HEK293T (cell line): ENCODE data around the gene CACNA1E.

Source experiments
- CTCF ChIA-PET: fragments of 350-600 bp; formaldehyde crosslinking; extraction: SDS; loops from one replicate; lab custom pipeline; 2021; ENCODE audit warnings: antibody characterized with exemption, inconsistent platforms; lab: Yijun Ruan, JAX
- POLR2A ChIA-PET: fragments of 350-600 bp; formaldehyde crosslinking; extraction: SDS; loops from one replicate; lab custom pipeline; 2020; ENCODE audit warnings: antibody characterized with exemption, inconsistent platforms; lab: Yijun Ruan, JAX
- DNase-seq: peaks from one replicate; pipeline ENCODE4 v3.0.0; 2012; ENCODE audit warnings: mixed read lengths; ENCODE audit errors: extremely low spot score
- ARNT ChIP-seq: fragments of 450-650 bp; IDR thresholded peaks from 2 replicates; pipeline ENCODE4 v1.6.1; 2017; ENCODE audit warnings: mild to moderate bottlenecking
- BHLHE40 ChIP-seq: fragments of 450-650 bp; IDR thresholded peaks from 2 replicates; pipeline ENCODE4 v1.6.1; 2016; ENCODE audit warnings: mild to moderate bottlenecking, moderate library complexity, borderline replicate concordance
- CTBP1 ChIP-seq: fragments of 450-650 bp; IDR thresholded peaks from 2 replicates; pipeline ENCODE4 v1.6.1; 2016; ENCODE audit warnings: borderline replicate concordance
- ELF4 ChIP-seq: fragments of 450-650 bp; IDR thresholded peaks from 2 replicates; pipeline ENCODE4 v1.6.1; 2017; ENCODE audit warnings: antibody characterized with exemption
- FOXA1 ChIP-seq: fragments of 450-650 bp; IDR thresholded peaks from 2 replicates; pipeline ENCODE4 v1.6.1; 2016; ENCODE audit warnings: mild to moderate bottlenecking
- FOXK2 ChIP-seq: fragments of 450-650 bp; IDR thresholded peaks from 2 replicates; pipeline ENCODE4 v1.6.1; 2016; ENCODE audit warnings: mild to moderate bottlenecking
- FOXM1 ChIP-seq: fragments of 450-650 bp; IDR thresholded peaks from 2 replicates; pipeline ENCODE4 v1.6.1; 2017; ENCODE audit warnings: mild to moderate bottlenecking, borderline replicate concordance
- HDGF ChIP-seq: fragments of 450-650 bp; IDR thresholded peaks from 2 replicates; pipeline ENCODE4 v1.6.1; 2017; ENCODE audit warnings: antibody characterized with exemption, borderline replicate concordance
- L3MBTL2 ChIP-seq: fragments of 450-650 bp; conservative IDR thresholded peaks from 2 replicates; pipeline ENCODE4 v1.6.1; 2016; ENCODE audit warnings: mild to moderate bottlenecking
- LEF1 ChIP-seq: fragments of 450-650 bp; IDR thresholded peaks from 2 replicates; pipeline ENCODE4 v1.6.1; 2017; ENCODE audit warnings: mild to moderate bottlenecking, borderline replicate concordance
- NFRKB ChIP-seq: fragments of 450-650 bp; IDR thresholded peaks from 2 replicates; pipeline ENCODE4 v1.6.1; 2016; ENCODE audit warnings: mild to moderate bottlenecking, moderate library complexity
- PKNOX1 ChIP-seq: fragments of 450-650 bp; IDR thresholded peaks from 2 replicates; pipeline ENCODE4 v1.6.1; 2016
- SP1 ChIP-seq: fragments of 450-650 bp; IDR thresholded peaks from 2 replicates; pipeline ENCODE4 v1.6.1; 2017
- SUZ12 ChIP-seq: fragments of 450-650 bp; IDR thresholded peaks from 2 replicates; pipeline ENCODE4 v1.6.1; 2016; ENCODE audit warnings: mild to moderate bottlenecking
- TARDBP ChIP-seq: fragments of 450-650 bp; IDR thresholded peaks from 2 replicates; pipeline ENCODE4 v1.6.1; 2016
- ZNF384 ChIP-seq: fragments of 450-650 bp; IDR thresholded peaks from 2 replicates; pipeline ENCODE4 v1.6.1; 2016

The CACNA1E gene

GRCh38 chr1:181748013-181748412 is 264.7 kb downstream of the CACNA1E start:
- TF ChIP-seq LEF1 (no peak), L3MBTL2 (no peak), HDGF (no peak), ZNF384 (no peak), NFRKB (no peak)
- ChIA-PET CTCF (interaction anchor here (0.7 kb wide), 1 partner anchor 260 kb away, joined by 4 read pairs; no protein-coding TSS in a partner anchor), POLR2A (no interaction called here)
- DNase-seq = no peak

- ChIA-PET POLR2A (no interaction called here), CTCF (no interaction called here)
- no peak for TF ChIP-seq PKNOX1
- TF ChIP-seq CTBP1 = no peak
- TF ChIP-seq HDGF = no peak
- no peak for TF ChIP-seq SP1
- no peak for TF ChIP-seq ELF4
- DNase-seq = no peak
Measured at GRCh38 chr1:181754103-181754502, 270.8 kb downstream of the CACNA1E start.

GRCh38 chr1:181759481-181759880 is 276.2 kb downstream of the CACNA1E start:
- ChIA-PET POLR2A (no interaction called here), CTCF (no interaction called here)
- TF ChIP-seq FOXA1 (no peak), FOXM1 (no peak)
- DNase-seq = no peak

GRCh38 chr1:181763736-181764135 is 280.4 kb downstream of the CACNA1E start:
- DNase-seq = no peak
- ChIA-PET CTCF (no interaction called here), POLR2A (no interaction called here)
- TF ChIP-seq ZNF384 (no peak), ELF4 (no peak), CTBP1 (no peak), FOXM1 (no peak), BHLHE40 (no peak), L3MBTL2 (no peak), ARNT (no peak), PKNOX1 (no peak), FOXA1 (no peak), HDGF (no peak), TARDBP (no peak), NFRKB (no peak), SUZ12 (no peak), SP1 (no peak), FOXK2 (no peak), LEF1 (no peak)

- ChIA-PET CTCF (no interaction called here), POLR2A (no interaction called here)
- no peak for TF ChIP-seq L3MBTL2
- no peak for TF ChIP-seq FOXA1
- no peak for TF ChIP-seq SP1
- no peak for TF ChIP-seq TARDBP
- TF ChIP-seq FOXM1 = no peak
- TF ChIP-seq ZNF384 = no peak
- TF ChIP-seq NFRKB = no peak
- TF ChIP-seq ELF4 = no peak
- no peak for TF ChIP-seq CTBP1
- TF ChIP-seq BHLHE40 = no peak
- no peak for TF ChIP-seq PKNOX1
- no peak for TF ChIP-seq ARNT
- TF ChIP-seq HDGF = no peak
- TF ChIP-seq FOXK2 = no peak
- DNase-seq = no peak
Measured at GRCh38 chr1:181765451-181766026, 282.2 kb downstream of the CACNA1E start.

- no peak for DNase-seq
- ChIA-PET CTCF (no interaction called here), POLR2A (no interaction called here)
- TF ChIP-seq SUZ12 (no peak), PKNOX1 (no peak), TARDBP (no peak), FOXA1 (no peak), ARNT (no peak), NFRKB (no peak), SP1 (no peak), HDGF (no peak), ELF4 (no peak)
Measured at GRCh38 chr1:181767001-181767708, 283.8 kb downstream of the CACNA1E start.
